NCI-H2171 treated with DMSO at 0.1 percent for 48 hours (cell line): ENCODE results near the gene SIRT7.

ENCODE experiments used
- DNase-seq: peaks from one replicate; lab custom pipeline; 2025; lab: John Stamatoyannopoulos, UW

Gene SIRT7

DNA sequence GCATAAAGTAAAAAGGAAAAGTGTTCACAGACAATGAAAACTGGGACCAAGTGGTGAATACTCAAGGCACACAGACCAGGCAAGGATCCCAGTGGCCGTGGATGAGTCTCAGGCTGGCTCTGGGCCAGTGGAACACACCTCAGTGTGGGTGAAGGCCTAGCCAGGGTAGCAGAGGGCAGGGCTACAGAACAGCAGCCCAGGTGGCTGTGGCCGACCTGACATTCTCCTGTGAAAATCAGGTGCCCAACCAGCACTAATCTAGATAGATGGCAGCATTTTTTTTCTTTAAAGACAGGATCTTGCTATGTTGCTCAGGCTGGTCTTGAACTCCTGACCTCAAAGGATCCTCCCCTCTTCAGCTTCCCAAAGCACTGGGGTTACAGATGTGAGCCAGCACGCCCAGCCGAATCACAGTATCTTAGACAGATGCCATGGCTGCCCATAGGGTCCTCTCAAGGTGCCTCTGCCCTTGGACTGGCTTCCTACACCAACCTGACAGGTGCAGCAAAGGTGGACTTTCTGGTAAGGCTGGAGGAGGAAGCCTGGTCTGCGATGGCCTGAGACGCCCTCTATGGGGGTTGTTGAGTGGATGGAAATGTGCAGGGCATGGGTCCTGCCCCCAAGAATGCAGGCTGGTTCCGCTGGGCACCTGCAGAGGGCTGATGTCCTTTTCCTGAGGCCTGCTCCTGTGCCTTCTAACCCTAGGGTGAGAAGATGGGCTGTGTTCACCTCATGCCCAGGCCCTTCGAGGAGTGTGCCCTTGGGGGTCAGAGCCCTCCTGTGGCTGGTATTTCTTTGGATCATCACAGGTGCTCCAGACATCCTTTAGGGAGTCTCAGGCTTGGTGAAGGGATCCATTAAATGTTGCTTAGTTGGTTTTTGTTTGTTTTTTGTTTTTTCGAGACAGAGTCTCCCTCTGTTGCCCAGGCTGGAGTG lies 53.9 kb downstream of the SIRT7 start:
- DNase-seq = no peak

DNA sequence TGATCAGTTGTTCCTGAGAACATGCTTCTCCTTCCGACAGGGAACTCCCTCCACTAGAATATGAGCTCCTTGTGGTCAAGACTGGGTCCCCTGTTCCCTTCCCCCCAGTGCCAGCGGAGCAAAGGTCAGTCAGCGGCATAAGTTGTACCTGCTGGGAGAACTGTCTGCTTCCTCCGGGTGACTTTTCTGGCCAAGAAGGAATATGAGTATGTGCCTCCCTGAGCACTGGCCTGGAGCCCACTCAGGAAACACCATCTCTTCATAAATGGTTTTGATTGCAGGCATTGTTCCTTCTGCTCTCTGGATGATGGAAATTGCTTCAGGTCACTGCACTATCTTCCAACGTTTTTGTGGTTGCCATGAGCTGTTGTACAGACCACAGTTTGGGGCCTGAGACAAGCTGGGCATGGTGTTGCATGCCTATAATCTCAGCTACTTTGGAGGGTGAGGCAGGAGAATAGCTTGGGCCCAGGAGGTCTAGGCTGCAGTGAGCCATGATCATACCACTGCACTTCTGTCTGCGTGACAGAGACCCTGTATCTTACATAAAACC lies 54.8 kb downstream of the SIRT7 start:
- DNase-seq = no peak
